HCT116 (cell line): ENCODE measurements around the gene HUS1B. TPM values are rescaled to one million over a fixed set of nuclear protein-coding genes. Genes with fewer than 3 reads are reported as not detected.

ENCODE experiments used
- ATAC-seq: fragments of 200-7000 bp; cut with Tn5 transposase; 2 replicates; pipeline ENCODE4 v1.9.1; 2020; ENCODE audit warnings: mild to moderate bottlenecking, moderate library complexity
- BruUV-seq: library from RNA; stranded (reverse); fragments of 400-500 nt; replicated peaks from 2 replicates; lab custom pipeline; 2021; lab: Mats Ljungman, UMichigan
- CTCF ChIA-PET: fragments of 300-600 bp; sonication (Branson Sonifier 250); formaldehyde crosslinking; loops from one replicate; lab custom pipeline; 2021; ENCODE audit warnings: antibody characterized with exemption; lab: Charles Lee
- POLR2A ChIA-PET: fragments of 300-600, 350-600 bp; sonication (Branson Sonifier 250); formaldehyde crosslinking; loops from one replicate; lab custom pipeline; 2021; ENCODE audit warnings: antibody characterized with exemption; lab: Charles Lee
- RAD21 ChIA-PET, 2 experiments: fragments of 300-600 bp; sonication (Branson Sonifier 250); formaldehyde crosslinking; loops; one replicate each; lab custom pipeline; 2023; ENCODE audit warnings: low total read pairs in 2 of 2; ENCODE audit not compliant: uncharacterized antibody in 2 of 2, unreplicated experiment in 2 of 2, low non-redundant PET in 1 of 2; lab: Charles Lee
- DNase-seq: peaks from one replicate; pipeline ENCODE4 v3.0.0-alpha.2; 2010; ENCODE audit warnings: low read depth, low spot score
- H2AFZ ChIP-seq: fragments of 200-600 bp; shearing (Covaris generic), sonication (generic); 2 replicates; pipeline ENCODE4 v1.6.1; 2017; ENCODE audit warnings: low read depth, mixed run types, mixed read lengths, antibody characterized with exemption, low read length; ENCODE audit not compliant: poor library complexity, severe bottlenecking
- H3K27ac ChIP-seq: 2 replicates; pipeline ENCODE4 v1.5.1; 2012; ENCODE audit warnings: low read depth, low read length
- H3K27me3 ChIP-seq: fragments of 200-600 bp; sonication (generic); 2 replicates; pipeline ENCODE4 v1.6.1; 2016; ENCODE audit warnings: mixed run types, low read length, mixed read lengths; ENCODE audit not compliant: insufficient read depth
- H3K36me3 ChIP-seq, 2 experiments: fragments of 200-500 bp in 1 of 2; fragments of 200-600 bp in 1 of 2; sonication (Bioruptor generic) in 1 of 2; sonication (generic) in 1 of 2; 2 replicates each; pipeline versions ENCODE4 v1.5.1 to v1.6.1; 2014 to 2016; ENCODE audit warnings: low read length in 2 of 2, inconsistent platforms in 1 of 2, mixed read lengths in 1 of 2, mixed run types in 1 of 2; ENCODE audit not compliant: insufficient read depth in 2 of 2, control insufficient read depth in 1 of 2
- H3K4me1 ChIP-seq, 2 experiments: fragments of 200-600 bp in 1 of 2; sonication (generic) in 1 of 2; 2 replicates each; pipeline versions ENCODE4 v1.5.1 to v1.6.1; 2012 to 2017; ENCODE audit warnings: low read length in 2 of 2, inconsistent platforms in 1 of 2, mild to moderate bottlenecking in 1 of 2, mixed read lengths in 1 of 2, mixed run types in 1 of 2, moderate library complexity in 1 of 2; ENCODE audit not compliant: insufficient read depth in 2 of 2, control insufficient read depth in 1 of 2
- H3K4me2 ChIP-seq: fragments of 200-600 bp; sonication (generic); 2 replicates; pipeline ENCODE4 v1.6.1; 2017; ENCODE audit warnings: mixed run types, low read length, mixed read lengths
- H3K4me3 ChIP-seq, 2 experiments: fragments of 200-600 bp in 1 of 2; sonication (generic) in 1 of 2; replicated peaks in 1 of 2; 2 replicates each; pipeline ENCODE4 v1.5.1; 2011 to 2016; ENCODE audit warnings: low read length in 2 of 2, control low read depth in 1 of 2, low read depth in 1 of 2, mild to moderate bottlenecking in 1 of 2, mixed read lengths in 1 of 2, mixed run types in 1 of 2
- H3K79me2 ChIP-seq: fragments of 200-600 bp; sonication (generic); 2 replicates; pipeline ENCODE4 v1.6.1; 2017; ENCODE audit warnings: mild to moderate bottlenecking, mixed run types, low read length, moderate library complexity, mixed read lengths; ENCODE audit not compliant: insufficient read depth
- H3K9ac ChIP-seq: fragments of 200-600 bp; sonication (generic); 2 replicates; pipeline ENCODE4 v1.6.1; 2016; ENCODE audit warnings: low read length, mixed read lengths
- H3K9me2 ChIP-seq: fragments of 200-600 bp; sonication (generic), shearing (Covaris generic); 2 replicates; pipeline ENCODE4 v1.6.1; 2017; ENCODE audit warnings: mixed run types, mild to moderate bottlenecking, moderate library complexity; ENCODE audit not compliant: insufficient read depth
- H3K9me3 ChIP-seq, 2 experiments: fragments of 200-500 bp in 1 of 2; fragments of 200-600 bp in 1 of 2; sonication (Bioruptor generic) in 1 of 2; sonication (generic) in 1 of 2; 2 replicates each; pipeline ENCODE4 v1.6.1; 2014 to 2017; ENCODE audit warnings: low read length in 2 of 2, mixed read lengths in 2 of 2, inconsistent platforms in 1 of 2, low read depth in 1 of 2, mild to moderate bottlenecking in 1 of 2, mixed run types in 1 of 2, moderate library complexity in 1 of 2; ENCODE audit not compliant: control insufficient read depth in 1 of 2, insufficient read depth in 1 of 2
- H4K20me1 ChIP-seq: fragments of 200-600 bp; sonication (generic), shearing (Covaris generic); 2 replicates; pipeline ENCODE4 v1.6.1; 2017; ENCODE audit warnings: mixed run types, mild to moderate bottlenecking, moderate library complexity; ENCODE audit not compliant: insufficient read depth
- CBX3 ChIP-seq: IDR thresholded peaks from 2 replicates; pipeline ENCODE4 v1.6.1; 2012; ENCODE audit warnings: low read depth
- CEBPB ChIP-seq: IDR thresholded peaks from 2 replicates; pipeline ENCODE4 v1.6.1; 2012; ENCODE audit warnings: low read depth
- ELF1 ChIP-seq: IDR thresholded peaks from 2 replicates; pipeline ENCODE4 v1.6.1; 2012; ENCODE audit warnings: low read depth, borderline replicate concordance
- EZH2phosphoT487 ChIP-seq: fragments of 200-600 bp; IDR thresholded peaks from 2 replicates; pipeline ENCODE4 v1.6.1; 2018; ENCODE audit warnings: antibody characterized with exemption, borderline replicate concordance
- FOSL1 ChIP-seq: IDR thresholded peaks from 2 replicates; pipeline ENCODE4 v1.6.1; 2012; ENCODE audit warnings: low read depth
- POLR2A ChIP-seq: IDR thresholded peaks from 2 replicates; pipeline ENCODE4 v1.7.0; 2011; ENCODE audit warnings: borderline replicate concordance; ENCODE audit not compliant: insufficient read depth, insufficient read length; ENCODE audit errors: extremely low read depth
- POLR2AphosphoS5 ChIP-seq: IDR thresholded peaks from 2 replicates; pipeline ENCODE4 v1.6.1; 2011; ENCODE audit warnings: mild to moderate bottlenecking, low read depth, low read length, moderate library complexity
- RAD21 ChIP-seq: IDR thresholded peaks from 2 replicates; pipeline ENCODE4 v1.6.1; 2012; ENCODE audit warnings: low read depth, mild to moderate bottlenecking
- SIN3A ChIP-seq: IDR thresholded peaks from 2 replicates; pipeline ENCODE4 v1.6.1; 2012; ENCODE audit warnings: low read depth
- SP1 ChIP-seq: IDR thresholded peaks from 2 replicates; pipeline ENCODE4 v1.6.1; 2012; ENCODE audit warnings: low read depth
- YY1 ChIP-seq: IDR thresholded peaks from 2 replicates; pipeline ENCODE4 v1.6.1; 2011; ENCODE audit warnings: low read length, low read depth, moderate library complexity, mild to moderate bottlenecking; ENCODE audit not compliant: insufficient replicate concordance; ENCODE audit errors: extremely low read depth
- ZBTB33 ChIP-seq: IDR thresholded peaks from 2 replicates; pipeline ENCODE4 v1.6.1; 2011; ENCODE audit warnings: mild to moderate bottlenecking, low read length, moderate library complexity; ENCODE audit not compliant: insufficient replicate concordance; ENCODE audit errors: extremely low read depth
- ZFX ChIP-seq: fragments of 450-650 bp; IDR thresholded peaks from 2 replicates; pipeline ENCODE4 v1.6.1; 2017
- ZNF274 ChIP-seq: fragments of 200-500 bp; sonication (Bioruptor generic); IDR thresholded peaks from 2 replicates; pipeline ENCODE4 v1.6.1; 2014; ENCODE audit warnings: mild to moderate bottlenecking, low read depth, low read length, inconsistent platforms
- intact Hi-C: fragments of 100-400 bp; cut with micrococcal nuclease; formaldehyde crosslinking; loops from 2 replicates; pipeline ENCODE4 v1.10.0; 2022
- total RNA-seq: library from RNA; stranded (reverse); gene quantifications from one replicate; pipeline ENCODE4 v1.2.1, GENCODE V29; 2021; ENCODE audit not compliant: unreplicated experiment
- TF ChIP-seq, protein P1 (sequence below), 3 experiments: fragments of 200-600 bp in 1 of 3; sonication (generic) in 1 of 3; IDR thresholded peaks in 2 of 3; conservative IDR thresholded peaks in 1 of 3; 2 replicates each; pipeline ENCODE4 v1.5.1; 2012 to 2017; ENCODE audit warnings: low read depth in 2 of 3, low read length in 2 of 3, antibody characterized with exemption in 1 of 3, borderline replicate concordance in 1 of 3, control low read depth in 1 of 3, mild to moderate bottlenecking in 1 of 3, mixed read lengths in 1 of 3, mixed run types in 1 of 3, moderate library complexity in 1 of 3; ENCODE audit not compliant: insufficient read depth in 1 of 3
- TF ChIP-seq, protein P2 (sequence below): IDR thresholded peaks from 2 replicates; pipeline ENCODE4 v1.6.1; 2012

Gene HUS1B
- total RNA-seq, 1 experiment from 2014 or later: 0.76 TPM

GRCh38 chr6:667253-667927 lies 10.5 kb upstream of the HUS1B start:
- intact Hi-C loops: no loop called here
- Histone ChIP-seq H3K27ac (no peak overlapping the region), H3K79me2 (peaks cover 14% of the 10 kb centered on the region), H3K9ac (no peak overlapping the region), H3K4me3 (no peak overlapping the region), H3K27me3 (no peaks in the 10 kb centered on the region), H3K9me2 (no peaks in the 10 kb centered on the region), H3K4me1 (no peaks in the 10 kb centered on the region), H3K36me3 (no peaks in the 10 kb centered on the region), H2AFZ (no peak overlapping the region), H4K20me1 (no peaks in the 10 kb centered on the region), H3K4me2 (no peak overlapping the region), H3K9me3 (no peaks in the 10 kb centered on the region)
- BruUV-seq: no TSS peak
- DNase-seq (no peak), ATAC-seq (no peak)
- RAD21 ChIA-PET: no interaction called here
- CTCF ChIA-PET: no interaction called here
- POLR2A ChIA-PET: no interaction called here
- TF ChIP-seq ZNF274: no peak
- no peak for TF ChIP-seq YY1
- TF ChIP-seq POLR2AphosphoS5: no peak
- no peak for TF ChIP-seq CBX3

DNA sequence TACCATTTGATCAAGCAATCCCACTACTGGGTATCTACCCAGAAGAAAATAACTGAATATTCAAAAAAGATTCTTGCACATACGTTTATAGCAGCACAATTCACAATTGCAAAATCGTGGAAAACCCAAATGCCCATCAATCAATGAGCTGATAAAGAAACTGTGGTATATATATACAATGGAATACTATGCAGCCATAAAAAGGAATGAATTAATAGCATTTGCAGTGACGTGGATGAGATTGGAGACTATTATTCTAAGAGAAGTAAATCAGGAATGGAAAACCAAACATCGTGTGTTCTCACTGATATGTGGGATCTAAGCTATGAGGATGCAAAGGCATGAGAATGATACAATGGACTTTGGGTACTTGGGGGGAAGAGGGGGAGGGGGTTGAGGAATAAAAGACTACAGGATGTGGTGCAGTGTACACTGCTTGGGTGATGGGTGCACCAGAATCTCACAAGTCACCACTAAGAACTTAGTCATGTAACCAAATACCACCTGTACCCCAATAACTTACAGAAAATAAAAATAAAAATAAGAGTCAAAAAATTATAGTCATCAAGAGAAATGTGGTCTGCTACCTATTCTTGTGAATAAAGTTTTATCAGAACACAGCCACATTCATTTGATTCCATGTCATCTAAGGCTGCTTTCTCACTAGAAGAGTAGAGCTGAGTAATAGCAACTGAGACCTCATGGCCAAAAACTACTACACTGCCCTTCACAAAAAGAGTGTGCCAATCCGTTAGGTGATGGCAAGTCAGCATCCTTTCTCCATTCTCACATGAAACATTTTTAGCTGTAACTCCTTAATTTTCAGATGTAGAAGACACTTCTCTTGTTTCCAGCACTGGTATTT lies 8.7 kb upstream of the HUS1B start:
- intact Hi-C loops: no loop called here
- ATAC-seq: no peak
- H3K9me2 ChIP-seq: no peaks in the 10 kb centered on the region
- CTCF ChIA-PET: no interaction called here
- peaks cover 30% of the 10 kb centered on the region for H3K79me2 ChIP-seq
- BruUV-seq: no TSS peak
- H3K4me2 ChIP-seq: no peak overlapping the region
- no peak overlapping the region for H2AFZ ChIP-seq
- no peak overlapping the region for H3K27ac ChIP-seq
- H3K9me3 ChIP-seq: no peaks in the 10 kb centered on the region
- no peaks in the 10 kb centered on the region for H3K4me1 ChIP-seq
- RAD21 ChIA-PET: no interaction called here
- no peaks in the 10 kb centered on the region for H3K36me3 ChIP-seq
- H4K20me1 ChIP-seq: no peaks in the 10 kb centered on the region
- no peak overlapping the region for H3K9ac ChIP-seq
- H3K27me3 ChIP-seq: no peaks in the 10 kb centered on the region
- DNase-seq: no peak
- no peak overlapping the region for H3K4me3 ChIP-seq
- POLR2A ChIA-PET: no interaction called here
- no peak for TF ChIP-seq ELF1
- no peak for TF ChIP-seq SP1
- no peak for TF ChIP-seq CEBPB
- TF ChIP-seq ZFX: no peak
- no peak for TF ChIP-seq POLR2A
- no peak for TF ChIP-seq SIN3A
- TF ChIP-seq, protein P1, sequence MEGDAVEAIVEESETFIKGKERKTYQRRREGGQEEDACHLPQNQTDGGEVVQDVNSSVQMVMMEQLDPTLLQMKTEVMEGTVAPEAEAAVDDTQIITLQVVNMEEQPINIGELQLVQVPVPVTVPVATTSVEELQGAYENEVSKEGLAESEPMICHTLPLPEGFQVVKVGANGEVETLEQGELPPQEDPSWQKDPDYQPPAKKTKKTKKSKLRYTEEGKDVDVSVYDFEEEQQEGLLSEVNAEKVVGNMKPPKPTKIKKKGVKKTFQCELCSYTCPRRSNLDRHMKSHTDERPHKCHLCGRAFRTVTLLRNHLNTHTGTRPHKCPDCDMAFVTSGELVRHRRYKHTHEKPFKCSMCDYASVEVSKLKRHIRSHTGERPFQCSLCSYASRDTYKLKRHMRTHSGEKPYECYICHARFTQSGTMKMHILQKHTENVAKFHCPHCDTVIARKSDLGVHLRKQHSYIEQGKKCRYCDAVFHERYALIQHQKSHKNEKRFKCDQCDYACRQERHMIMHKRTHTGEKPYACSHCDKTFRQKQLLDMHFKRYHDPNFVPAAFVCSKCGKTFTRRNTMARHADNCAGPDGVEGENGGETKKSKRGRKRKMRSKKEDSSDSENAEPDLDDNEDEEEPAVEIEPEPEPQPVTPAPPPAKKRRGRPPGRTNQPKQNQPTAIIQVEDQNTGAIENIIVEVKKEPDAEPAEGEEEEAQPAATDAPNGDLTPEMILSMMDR (IDR thresholded peaks at IDR 0.05 in 2 of 3, conservative IDR thresholded peaks at IDR 0.05 in 1 of 3; ENCODE audit: borderline replicate concordance in 1 of 3, insufficient read depth in 1 of 3, low read depth in 2 of 3, low read length in 2 of 3): no peak
- no peak for TF ChIP-seq FOSL1
- no peak for TF ChIP-seq ZBTB33
- no peak for TF ChIP-seq RAD21
- TF ChIP-seq, protein P2, sequence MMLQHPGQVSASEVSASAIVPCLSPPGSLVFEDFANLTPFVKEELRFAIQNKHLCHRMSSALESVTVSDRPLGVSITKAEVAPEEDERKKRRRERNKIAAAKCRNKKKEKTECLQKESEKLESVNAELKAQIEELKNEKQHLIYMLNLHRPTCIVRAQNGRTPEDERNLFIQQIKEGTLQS: no peak
- no peak for TF ChIP-seq EZH2phosphoT487
